Central memory CD4-positive, alpha-beta T cell (primary cell): ENCODE results near the gene CDK5RAP2.
"Not testable (repeated sequence)": the region's sequence is repeated elsewhere in the genome, so short reads cannot be mapped to it uniquely, and the experiment has no call there.

ENCODE experiments used
- DNase-seq: peaks from one replicate; pipeline ENCODE4 v3.0.0; 2022

Gene CDK5RAP2

DNA sequence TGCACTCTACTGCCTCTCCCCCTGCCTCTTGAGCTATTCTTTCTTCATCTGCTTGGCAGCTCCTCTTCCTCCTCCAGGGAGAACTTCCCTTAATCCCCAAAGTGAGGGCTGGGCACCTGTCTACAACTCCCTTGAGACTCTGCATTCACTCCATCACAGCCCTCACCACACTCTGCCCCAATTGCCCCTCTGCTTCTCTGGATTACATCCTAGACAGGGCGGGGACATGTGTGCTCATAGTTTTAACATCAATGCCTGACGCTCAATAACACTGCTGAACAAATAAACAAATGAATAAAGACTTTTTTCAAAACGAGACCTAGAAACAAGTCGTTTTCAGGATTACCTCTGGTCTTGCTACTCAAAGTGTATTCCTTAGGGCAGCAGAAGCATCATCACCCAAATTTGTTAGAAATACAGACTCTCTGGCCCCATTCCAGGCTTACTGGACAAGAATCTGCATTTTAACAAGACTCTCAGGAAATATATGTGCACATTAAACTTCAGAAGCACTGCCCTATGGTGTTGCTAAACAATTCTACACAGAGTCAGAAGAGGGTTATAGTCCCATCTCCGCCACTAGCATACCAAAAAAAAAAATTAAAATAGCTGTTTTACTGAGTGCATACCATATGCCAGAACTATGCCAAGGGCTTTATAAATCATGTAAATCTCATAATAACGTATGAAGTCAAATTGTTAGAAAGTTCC, 115.6 kb downstream of the CDK5RAP2 start:
- DNase-seq = no peak

DNA sequence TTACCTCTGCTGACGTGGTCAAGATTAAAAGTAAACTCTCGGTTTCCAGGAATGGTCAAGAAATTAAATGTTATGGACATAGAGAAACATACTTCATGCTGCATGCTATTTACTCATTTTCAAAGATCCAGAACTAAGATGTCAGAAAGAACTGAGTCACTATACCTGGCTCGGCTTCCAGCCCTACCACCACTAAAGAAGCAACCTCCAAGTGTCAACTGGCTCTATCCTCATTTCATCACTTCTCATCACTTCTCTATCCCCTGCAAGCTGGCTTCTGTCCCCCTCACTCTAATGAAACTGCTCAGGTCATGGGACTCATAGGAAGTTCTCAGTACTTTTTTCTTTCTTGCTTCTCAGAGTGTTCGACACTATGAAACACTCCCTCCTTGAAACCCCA, 116.2 kb downstream of the CDK5RAP2 start:
- no peak for DNase-seq

DNA sequence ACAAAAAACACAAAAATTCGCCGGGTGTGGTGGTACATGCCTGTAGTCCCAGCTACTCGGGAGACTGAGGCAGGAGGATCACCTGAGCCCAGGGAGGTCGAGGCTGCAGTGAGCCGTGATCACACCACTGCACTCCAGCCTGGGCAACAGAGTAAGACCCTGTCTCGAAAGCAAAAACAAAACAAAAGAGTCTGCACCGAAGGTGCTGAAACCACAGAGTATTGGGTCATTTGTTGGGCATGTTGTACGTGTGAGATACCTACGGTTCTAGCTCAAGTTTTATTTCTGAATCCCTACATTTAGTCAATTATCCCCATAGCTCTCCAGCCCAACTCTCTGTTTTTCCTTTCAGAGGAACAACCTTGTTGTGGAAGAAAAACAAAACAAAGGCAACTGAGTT, 118.3 kb downstream of the CDK5RAP2 start:
- not testable (repeated sequence) for DNase-seq

DNA sequence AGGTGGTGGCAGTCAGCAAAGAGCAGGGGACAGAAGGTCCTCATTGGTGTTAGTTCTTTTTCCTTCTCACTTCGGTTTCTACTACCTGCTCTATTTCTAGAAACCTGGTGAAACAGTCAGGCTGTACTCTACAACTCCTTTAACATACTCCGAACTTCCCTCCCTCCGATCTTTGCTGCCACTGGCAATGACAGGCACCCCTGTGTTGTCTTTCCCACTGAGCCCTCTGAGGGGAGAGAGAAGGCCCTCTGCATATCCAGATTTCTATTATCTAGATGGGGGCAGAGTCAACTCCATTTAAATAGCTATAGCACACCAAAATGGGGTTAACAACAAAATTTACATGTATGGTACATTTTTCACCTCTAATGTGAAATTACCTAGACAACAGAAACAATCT, 123.7 kb downstream of the CDK5RAP2 start:
- DNase-seq = no peak

DNA sequence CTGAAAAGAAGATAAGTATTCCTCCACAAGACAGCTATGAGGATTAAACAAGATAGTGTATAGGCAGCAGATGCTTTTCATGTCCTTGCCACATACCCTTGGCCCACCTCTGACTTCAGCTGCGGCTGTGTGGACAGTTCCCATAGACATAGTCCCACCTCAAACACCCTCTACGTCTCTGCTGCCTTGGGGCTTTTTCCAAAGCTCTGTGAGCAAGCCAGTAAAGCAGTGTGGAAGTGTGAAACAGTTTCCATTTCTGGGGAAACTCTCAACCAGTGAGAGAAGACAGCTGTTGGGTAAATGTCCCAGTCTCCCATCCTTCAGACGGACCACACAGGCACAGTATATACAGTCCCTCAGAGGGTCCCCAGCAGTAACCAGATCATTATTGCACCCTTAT, 125.5 kb downstream of the CDK5RAP2 start:
- DNase-seq = no peak

DNA sequence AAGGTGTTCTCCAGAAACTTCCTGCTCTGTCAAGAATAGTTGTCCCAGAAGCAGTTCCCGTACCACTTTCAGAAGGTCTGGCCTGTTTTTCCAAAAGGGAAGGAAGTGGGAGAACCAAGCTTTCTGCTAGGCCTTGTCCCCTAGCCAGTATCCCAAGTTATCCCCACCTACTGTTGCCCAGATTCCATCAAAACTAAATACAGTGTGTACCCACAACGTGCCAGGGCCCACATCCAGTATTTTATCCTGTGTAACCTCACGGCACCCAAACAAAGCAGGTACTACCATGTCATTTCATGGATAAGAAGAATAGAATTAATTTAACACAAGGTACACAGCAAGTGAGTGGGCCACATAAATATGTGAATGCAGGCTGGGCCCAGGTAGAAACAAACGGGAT, 126.2 kb downstream of the CDK5RAP2 start:
- DNase-seq = no peak

DNA sequence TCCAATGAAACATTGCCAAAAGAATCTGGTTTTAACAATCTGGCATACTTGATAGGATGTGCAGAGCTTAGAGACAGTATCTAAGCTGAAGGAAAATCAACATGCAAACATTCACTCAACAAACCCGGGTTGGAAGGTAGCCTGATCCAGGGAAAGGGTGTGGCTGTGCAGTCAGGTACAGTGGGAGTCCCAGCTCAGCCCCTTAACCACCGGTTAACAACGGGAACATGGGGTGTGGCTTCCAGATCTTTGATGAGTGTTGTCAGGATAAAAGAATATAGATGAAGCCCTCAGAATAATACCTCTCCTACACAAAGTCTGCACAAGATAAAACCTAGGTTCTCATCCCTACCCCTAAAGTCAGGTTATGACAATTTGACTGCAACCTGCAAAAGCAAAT, 127.3 kb downstream of the CDK5RAP2 start:
- DNase-seq = no peak

DNA sequence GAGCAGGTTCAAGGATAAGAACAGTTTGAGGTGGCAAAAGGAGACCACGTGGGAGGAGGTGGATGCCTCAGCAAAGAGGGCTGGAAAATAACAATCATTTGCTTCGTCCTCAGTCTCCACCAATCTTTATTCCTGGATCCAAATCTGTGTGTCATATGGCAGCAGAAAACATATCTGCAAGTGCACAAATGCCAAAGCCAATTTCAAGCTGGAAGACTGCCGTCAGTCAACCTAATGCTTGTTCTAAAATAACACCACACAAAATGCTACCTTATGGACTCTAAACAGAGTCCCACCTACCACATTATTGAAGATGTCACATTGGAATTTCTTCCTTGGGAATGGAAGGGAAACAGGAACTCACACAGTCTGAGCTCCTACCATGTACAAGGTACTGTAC, 129.1 kb downstream of the CDK5RAP2 start:
- DNase-seq = no peak

DNA sequence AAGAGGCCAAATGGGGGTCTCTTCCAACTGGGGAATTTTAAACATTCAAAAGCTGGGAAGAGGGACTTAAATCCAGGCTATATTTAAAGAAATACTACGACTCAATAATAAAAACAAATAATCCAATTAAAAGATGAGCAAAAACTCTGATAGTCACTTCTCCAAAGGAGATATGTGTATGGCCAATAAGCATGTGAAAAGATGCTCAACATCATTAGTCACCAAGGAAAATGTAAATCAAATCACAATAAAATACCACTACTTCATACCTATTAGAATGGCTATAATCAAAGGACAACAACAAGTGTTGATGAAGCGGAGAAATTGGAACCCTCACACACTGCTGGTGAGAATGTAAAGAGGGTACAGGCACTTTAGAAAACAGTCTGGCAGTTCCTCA, 130.4 kb downstream of the CDK5RAP2 start:
- no peak for DNase-seq

DNA sequence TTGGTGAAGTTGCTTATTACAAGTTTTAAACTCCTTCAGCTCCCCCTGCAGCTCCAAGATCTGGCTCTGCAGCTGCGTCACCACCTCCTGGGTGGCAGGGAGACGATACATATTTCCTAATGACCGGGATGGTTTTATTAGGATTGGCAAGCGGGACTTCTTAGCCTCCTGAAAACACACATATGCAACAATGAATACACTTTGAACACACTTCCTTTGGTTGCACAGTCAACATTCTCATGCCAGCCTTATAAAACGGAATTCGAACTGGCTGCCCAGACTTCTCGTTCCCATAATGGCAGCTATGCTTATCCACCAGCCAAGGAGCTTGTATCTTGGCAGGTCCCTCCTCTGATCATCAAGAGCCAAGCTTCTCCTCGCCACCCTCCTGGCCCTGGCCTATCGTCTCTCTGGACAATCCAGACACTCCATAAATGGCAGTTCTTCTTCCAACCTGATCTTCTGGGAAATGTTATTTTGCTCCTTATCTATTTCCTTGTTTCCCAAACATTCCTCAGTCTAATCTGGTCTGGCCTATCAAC, 131.9 kb downstream of the CDK5RAP2 start:
- DNase-seq = no peak

DNA sequence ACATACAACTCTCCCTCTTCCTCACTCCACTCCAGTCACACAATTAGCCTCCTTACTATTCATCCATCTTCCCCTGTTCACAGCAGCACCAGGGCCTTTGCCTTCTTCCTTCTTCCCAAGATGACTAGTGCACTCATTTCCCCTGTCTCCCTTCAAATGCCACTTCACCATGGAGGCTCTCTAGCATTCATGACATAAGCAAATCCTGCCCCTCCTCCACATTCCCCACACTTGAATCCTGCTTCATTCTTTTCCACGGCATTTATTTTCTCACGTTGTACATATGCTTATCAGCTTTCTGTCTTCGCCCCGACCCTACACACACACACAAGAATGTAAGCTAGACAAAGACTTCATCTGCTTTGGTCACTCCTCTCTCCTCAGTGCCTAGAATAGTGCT, 133.3 kb downstream of the CDK5RAP2 start:
- DNase-seq = no peak

DNA sequence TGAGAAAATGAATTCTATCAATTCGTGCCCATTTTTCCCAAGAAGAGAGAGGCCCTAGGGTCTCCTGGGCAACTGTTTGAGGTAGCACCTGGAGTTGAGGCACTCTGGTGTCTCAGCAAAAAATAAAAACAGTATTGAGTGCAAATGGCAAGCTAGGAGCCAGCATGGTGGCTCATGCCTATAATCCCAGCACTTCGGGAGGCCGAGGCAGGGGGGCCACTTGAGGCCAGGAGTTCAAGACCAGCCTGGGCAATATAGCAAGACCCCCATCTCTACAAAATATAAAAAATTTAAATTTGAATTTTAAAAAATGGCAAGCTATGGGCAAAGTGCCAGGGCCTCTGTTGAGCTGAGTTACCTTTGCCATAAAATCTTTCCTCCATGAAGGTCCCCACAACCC, 136.0 kb downstream of the CDK5RAP2 start:
- DNase-seq = no peak

DNA sequence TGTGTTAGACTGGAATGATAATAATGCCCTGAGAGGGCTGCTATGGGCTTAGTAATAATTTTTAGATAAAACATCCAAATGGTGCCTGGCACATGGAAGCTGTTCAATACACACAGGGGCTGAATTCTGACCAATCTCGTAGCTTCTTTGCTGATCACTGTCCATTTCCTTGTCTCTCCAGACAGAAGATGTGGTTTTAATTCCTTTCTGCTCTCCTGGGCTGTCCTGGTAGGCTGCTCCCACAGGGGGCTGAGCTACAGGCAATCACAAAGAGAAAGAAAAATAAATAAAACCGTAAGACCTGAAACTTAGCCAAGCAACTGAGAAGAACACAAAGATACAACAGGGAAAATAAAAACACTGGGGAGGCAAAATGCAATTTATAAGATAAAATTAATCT, 136.5 kb downstream of the CDK5RAP2 start:
- no peak for DNase-seq

DNA sequence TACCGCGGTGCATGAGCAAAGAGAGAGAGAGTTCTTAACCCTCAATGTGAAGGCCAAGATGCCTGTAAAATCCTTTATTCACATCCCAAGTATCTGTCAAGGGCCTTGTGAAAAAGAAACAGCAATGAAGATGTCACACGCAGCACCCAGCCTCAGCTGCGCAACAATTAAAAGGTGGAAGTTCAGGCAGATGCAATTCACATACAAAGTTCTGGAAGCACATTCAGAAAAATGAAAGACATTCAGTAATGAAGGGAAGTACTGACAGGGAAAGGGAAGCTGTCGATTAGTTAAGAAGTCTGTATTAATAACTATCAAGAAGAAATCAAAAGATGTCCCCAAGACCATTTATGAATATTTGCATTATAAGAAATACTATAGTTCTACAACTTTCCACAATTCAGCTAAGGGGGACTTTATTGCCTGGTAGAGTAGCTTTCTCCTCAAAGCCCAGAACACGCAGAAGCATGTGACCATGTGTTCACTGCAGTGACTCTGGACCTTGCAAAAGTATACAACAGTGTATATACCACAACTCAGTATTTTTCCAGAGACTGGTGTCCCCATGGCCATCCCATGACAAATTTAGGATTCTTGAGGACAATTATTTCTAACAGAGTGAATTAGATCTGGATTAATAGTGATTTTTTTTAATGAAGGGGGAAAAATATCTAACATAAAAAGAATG, 137.5 kb downstream of the CDK5RAP2 start:
- no peak for DNase-seq

DNA sequence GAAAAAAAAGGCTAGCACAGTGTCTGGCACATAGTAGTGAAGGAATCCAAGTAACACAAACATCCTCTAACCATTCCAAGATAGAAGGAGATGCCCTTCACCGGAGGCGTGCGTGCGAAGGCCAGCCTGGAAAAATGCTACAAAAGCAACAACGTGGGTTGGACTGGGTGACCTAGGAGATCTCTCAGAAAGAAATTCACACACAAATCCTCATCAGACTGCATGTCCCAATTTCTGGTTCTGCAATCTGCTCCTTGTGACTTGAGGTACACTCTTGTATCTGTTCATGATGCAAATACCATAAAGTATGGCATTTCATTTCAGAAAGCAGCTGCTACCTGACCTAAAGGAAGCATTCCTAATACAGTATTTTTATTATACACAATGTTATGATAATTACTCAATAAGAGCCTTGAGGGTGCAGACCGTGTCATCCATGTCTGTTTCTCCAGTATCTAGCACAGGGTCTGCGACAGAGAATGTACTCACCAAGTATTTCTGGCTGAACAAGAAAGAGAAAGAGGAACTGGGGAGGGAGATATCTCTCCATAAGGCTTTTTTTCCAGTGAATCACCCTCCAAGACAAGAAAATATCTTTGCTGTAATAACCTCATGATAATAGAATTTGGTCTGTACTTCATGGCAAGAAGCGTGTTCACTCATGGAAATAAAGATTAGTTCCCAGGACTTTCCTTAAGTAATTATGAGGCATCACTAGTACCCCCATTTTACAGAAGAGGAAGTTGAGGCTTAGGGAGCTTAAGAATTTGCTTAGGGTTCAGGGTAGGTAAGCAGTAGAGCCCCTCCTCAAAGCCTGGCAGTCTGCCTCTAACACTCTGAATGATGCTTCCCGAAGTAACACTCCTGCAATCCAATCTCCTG, 138.3 kb downstream of the CDK5RAP2 start:
- DNase-seq = no peak

DNA sequence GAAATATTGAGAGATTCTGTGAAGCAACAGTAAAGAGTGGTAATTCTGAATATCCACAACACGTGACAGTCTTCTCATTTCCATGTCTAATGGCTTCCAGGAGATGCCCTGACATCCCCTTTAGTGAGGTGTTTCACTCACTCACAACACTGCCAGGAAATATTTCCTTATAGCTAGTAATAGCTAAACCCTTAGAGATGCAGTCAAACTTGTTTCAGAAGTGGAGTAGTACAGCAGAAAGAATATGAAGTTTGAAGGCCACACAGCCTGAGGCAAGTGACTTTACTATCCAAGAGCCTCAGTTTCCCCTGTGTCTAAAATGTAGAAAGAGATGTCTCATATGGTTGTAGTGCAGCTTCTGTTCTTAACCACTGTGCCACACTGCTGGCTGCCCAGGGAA, 139.2 kb downstream of the CDK5RAP2 start:
- DNase-seq = no peak

DNA sequence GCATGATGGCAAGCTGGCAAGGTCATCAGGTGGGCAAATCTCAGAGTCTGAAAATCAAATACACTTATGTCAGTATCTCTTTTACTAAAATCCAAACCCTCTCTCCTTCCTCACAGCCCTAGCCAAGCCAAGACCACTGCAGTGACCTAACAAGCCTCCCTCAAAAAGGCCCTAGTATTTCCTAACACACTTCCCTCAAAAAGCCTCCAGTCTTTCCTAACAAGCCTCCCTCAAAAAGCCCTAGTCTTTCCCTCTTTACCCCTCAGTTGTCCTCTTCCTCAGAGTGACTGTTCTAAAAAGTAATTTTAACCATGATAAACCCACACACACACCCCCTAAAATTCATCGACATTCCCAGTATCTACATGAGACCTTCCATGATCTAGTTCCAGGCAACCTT, 140.0 kb downstream of the CDK5RAP2 start:
- no peak for DNase-seq

DNA sequence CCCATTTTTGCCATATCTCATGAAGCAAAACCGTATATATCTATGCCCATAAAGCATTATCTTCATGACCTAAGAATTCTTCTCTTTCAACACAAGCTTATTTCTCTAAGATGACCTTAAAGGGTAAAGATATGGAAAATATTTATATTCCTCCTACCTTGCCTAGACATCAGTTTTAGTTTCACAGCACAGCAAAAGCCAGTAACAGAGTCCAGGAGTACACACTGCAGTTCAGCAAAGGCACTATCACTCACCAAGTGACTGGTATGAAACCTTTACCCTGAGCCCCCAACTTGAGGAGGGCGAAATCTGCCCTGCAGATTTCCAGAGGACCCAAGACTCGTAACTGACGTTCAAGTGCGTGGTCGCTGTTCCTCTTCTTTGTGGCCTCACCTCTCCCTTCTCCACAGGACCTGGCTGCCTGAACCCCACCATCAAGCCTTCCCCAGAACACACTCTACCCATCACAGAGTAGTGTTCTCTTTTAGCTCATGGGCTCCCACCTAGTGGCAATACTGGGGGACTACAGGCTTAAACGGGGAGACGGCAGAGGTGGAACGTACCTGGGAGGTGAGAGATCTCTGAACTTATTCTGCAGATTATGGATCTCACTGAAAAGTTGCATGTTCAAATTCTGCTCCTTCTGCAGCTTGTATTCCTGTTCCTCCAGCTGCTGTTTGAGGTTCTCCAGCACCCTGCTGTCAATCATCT, 141.0 kb downstream of the CDK5RAP2 start:
- no peak for DNase-seq

DNA sequence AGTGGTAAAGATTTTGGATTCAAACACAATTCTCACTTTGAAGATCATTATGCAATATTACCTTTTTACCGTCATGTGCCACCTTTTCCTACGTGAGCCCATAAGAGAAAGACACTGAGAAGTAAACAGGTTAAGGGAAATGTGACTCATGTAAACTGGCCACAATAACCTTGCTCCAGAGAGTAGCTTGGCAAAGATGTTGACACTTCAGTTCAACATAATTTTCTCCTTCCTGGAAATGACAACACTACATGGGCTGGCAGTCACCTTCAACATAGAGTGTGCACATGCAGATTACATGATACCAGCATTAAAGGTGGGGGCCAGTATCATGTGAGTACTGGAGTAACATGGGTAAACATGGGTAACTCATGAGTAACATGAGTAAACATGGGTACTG, 141.9 kb downstream of the CDK5RAP2 start:
- no peak for DNase-seq

DNA sequence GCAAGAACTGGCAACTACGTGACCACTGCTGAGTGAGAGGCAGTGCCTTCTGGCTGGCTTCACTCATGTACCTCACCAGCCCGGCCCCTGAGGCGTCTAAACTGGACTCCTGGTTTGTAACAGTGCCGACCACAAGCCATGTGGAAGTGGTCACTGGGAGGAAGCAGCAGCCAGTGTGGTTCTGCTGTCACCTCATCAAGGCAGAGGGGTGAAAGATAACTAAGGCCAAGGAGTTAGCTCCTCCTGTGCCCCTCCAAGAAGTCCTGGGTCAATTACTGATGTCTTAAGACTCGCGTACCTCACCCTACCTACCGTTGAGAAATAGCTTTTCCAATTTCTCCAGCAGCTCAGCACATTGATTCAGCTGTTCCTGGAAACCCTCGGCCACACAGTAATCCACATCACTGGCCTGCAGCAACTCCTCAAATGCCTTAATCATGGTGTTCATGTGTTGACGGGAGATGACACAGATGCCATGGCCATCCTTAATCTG, 142.9 kb downstream of the CDK5RAP2 start:
- no peak for DNase-seq

DNA sequence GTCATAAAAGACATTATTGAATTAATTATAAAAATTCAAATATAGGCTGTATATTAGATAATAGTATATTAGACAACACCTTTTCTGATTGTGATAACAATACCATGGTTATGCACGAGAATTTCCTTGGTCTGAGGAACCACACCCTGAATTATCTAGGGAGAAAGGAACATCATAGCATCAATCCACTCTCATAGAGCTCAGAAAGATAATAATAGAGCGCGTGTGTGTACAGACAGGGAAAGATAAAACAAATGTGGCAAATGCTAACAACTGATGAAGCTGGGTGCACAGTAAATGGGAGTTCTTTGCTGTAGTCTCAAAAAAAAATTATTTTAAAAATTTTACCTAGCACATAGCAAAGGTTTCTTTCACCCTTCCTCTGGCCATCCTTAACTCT, 143.5 kb downstream of the CDK5RAP2 start:
- no peak for DNase-seq

DNA sequence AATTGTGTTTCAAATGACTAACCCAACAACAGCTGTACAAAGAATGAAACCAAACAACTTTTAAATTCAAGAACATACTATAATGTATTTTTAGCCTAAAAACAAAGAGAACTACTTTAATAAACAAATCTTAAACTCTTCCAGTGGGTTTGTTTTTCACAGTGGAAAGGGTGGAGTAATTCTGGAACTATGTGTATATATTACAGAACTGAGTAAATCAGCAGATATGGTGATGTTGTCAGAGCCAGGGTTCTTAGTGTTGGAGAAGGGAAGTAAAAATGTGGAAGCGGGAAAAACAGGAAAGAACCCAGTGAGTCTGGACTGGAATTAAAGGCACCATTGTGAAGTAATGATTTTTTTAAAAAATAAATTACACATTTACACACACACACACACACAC, 144.9 kb downstream of the CDK5RAP2 start:
- no peak for DNase-seq

DNA sequence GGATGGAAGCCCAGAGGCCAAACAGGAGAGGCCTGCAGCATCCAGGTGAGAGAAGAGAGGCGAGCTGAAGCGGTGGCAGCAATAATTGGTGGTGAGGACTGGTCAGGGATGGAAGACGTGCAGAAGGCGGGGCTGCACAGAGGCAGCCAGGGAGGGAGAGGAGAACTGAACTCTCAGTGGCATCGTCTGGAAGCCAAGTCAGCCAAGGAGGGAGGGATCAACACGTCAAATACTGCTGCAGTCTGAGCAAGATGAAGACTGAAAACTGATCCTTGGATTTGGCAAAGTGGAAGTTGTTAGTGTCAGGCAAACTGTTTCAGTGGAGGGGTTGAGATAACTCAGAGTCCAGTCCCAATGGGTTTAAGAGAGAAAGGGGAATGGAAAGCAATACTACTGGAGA, 145.4 kb downstream of the CDK5RAP2 start:
- no peak for DNase-seq
